Vagina (tissue), 2 donors: ENCODE measurements around the gene NOL6. TPM values are rescaled to one million over a fixed set of nuclear protein-coding genes. Genes with fewer than 3 reads are reported as not detected.
A peak's percentile ranks its signal among the peaks of the same experiment; 100 is the strongest.

ENCODE experiments used
- DNase-seq, 2 donors: peaks; one replicate each; pipeline ENCODE4 v3.0.0-alpha.2; 2017; ENCODE audit errors: extremely low spot score in 2 of 2
- H3K27ac ChIP-seq: fragments of 200-600 bp; sonication (generic); one replicate; pipeline ENCODE4 v1.5.1; 2019
- H3K27me3 ChIP-seq: fragments of 200-600 bp; sonication (generic); one replicate; pipeline ENCODE4 v1.5.1; 2019
- H3K36me3 ChIP-seq, 2 donors: fragments of 200-600 bp; sonication (generic); one replicate each; pipeline ENCODE4 v1.5.1; 2017 to 2019
- H3K4me1 ChIP-seq: fragments of 200-600 bp; sonication (generic); one replicate; pipeline ENCODE4 v1.5.1; 2019
- H3K4me3 ChIP-seq, 2 donors: fragments of 200-600 bp; sonication (generic); 1 replicate in 1 of 2; 2 replicates in 1 of 2; pipeline ENCODE4 v1.5.1; 2016 to 2019
- H3K9me3 ChIP-seq: fragments of 200-600 bp; sonication (generic); one replicate; pipeline ENCODE4 v1.5.1; 2019
- POLR2A ChIP-seq, 2 donors: fragments of 450-650 bp; IDR thresholded peaks; one replicate each; pipeline ENCODE4 v1.6.1; 2017; ENCODE audit warnings: antibody characterized with exemption in 2 of 2, mild to moderate bottlenecking in 2 of 2, moderate library complexity in 2 of 2
- POLR2AphosphoS5 ChIP-seq, 2 donors: sonication (generic); formaldehyde crosslinking; IDR thresholded peaks; one replicate each; pipeline ENCODE4 v1.9.0; 2017; ENCODE audit warnings: antibody characterized with exemption in 2 of 2, mild to moderate bottlenecking in 2 of 2, low read depth in 1 of 2; ENCODE audit not compliant: insufficient read depth in 1 of 2
- intact Hi-C: fragments of 100-400 bp; cut with DNase I; formaldehyde crosslinking; loops from one replicate; pipeline ENCODE4 v1.15.1; 2023
- total RNA-seq: library from RNA; depleted of rRNA; stranded (reverse); fragments of >200 nt; gene quantifications from one replicate; pipeline ENCODE4 v1.2.3, GENCODE V29; 2016
- TF ChIP-seq, protein P1 (sequence below), 3 experiments: fragments of 450-650 bp in 2 of 3; fragments of 200-600 bp in 1 of 3; sonication (generic) in 1 of 3; IDR thresholded peaks; one replicate each; pipeline ENCODE4 v1.5.1; 2017 to 2019; ENCODE audit warnings: antibody characterized with exemption in 3 of 3, mild to moderate bottlenecking in 2 of 3, moderate library complexity in 2 of 3

Gene NOL6
- total RNA-seq, 1 donor from 2014 or later: 25.3 TPM

DNA sequence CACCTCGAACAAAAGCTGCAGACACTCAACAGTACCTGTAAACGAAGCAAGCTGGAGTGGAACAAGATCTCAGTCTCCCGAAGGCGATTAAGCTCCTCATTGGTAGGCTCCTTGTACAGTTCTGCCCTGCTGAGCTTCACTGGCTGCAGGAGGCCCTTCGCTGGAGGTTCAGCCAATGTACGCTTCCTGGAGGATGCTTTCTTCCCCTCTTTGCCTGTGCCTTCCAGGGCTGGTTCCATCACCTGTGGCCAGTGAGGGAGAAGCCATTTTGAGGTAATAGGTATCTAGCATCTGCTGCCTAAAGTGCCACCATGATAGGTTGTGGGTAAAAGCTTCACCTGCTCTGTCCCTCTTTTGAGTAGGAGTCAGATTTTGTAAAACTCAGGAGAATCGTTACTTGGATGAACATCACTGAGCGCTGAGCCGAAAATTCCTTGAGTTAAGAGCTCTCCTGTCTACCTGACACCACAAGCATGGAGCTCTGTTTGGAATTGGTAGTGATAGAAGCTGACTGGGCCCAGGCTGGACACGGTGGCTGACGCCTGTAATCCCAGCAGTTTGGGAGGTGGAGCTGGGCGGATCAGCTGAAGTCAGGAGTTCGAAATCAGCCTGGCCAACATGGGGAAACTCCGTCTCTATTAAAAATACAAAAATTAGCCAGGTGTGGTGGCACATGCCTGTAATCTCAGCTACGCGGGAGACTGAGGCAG lies 1.4 kb downstream of the NOL6 start:
- peak overlapping the region; percentile 67 for H3K4me3 ChIP-seq
- peaks cover 0 to 41% of the 10 kb centered on the region in 2 donors for H3K36me3 ChIP-seq
- H3K9me3 ChIP-seq: no peaks in the 10 kb centered on the region
- TF ChIP-seq POLR2AphosphoS5 (IDR thresholded peaks at IDR 0.05; ENCODE audit: insufficient read depth in 1 of 2, low read depth in 1 of 2): no peak
- no peak for TF ChIP-seq POLR2A (IDR thresholded peaks at IDR 0.05)
- TF ChIP-seq, protein P1, sequence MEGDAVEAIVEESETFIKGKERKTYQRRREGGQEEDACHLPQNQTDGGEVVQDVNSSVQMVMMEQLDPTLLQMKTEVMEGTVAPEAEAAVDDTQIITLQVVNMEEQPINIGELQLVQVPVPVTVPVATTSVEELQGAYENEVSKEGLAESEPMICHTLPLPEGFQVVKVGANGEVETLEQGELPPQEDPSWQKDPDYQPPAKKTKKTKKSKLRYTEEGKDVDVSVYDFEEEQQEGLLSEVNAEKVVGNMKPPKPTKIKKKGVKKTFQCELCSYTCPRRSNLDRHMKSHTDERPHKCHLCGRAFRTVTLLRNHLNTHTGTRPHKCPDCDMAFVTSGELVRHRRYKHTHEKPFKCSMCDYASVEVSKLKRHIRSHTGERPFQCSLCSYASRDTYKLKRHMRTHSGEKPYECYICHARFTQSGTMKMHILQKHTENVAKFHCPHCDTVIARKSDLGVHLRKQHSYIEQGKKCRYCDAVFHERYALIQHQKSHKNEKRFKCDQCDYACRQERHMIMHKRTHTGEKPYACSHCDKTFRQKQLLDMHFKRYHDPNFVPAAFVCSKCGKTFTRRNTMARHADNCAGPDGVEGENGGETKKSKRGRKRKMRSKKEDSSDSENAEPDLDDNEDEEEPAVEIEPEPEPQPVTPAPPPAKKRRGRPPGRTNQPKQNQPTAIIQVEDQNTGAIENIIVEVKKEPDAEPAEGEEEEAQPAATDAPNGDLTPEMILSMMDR (IDR thresholded peaks at IDR 0.05): no peak
- no peak overlapping the region for H3K27ac ChIP-seq
- H3K27me3 ChIP-seq: no peaks in the 10 kb centered on the region
- peaks cover 22% of the 10 kb centered on the region for H3K4me1 ChIP-seq
- intact Hi-C loops: no loop called here
- DNase-seq: peak; percentile 12 to 67

DNA sequence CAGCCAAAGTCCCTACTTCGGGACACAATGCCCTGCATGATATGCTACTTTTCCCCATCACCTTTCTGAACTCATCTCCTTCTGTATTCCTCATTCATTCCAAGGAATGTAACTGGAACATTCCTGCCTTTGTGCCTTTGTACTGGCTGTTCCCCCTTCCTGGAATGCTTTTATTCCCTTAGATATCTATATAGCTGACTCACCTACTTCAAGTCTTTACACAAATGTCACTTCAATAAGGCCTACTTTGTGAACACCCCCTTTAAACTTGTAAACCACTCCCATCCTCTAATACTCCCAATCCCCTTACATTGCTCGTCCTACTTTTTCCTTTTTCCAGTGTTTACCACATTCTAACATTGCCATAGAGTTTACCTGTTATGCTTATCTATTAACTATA lies 2.4 kb downstream of the NOL6 start:
- DNase-seq: peak in 1 of 2 donors; percentile 13
- Histone ChIP-seq H3K4me3 (no peak overlapping the region), H3K36me3 (peaks cover 0 to 50% of the 10 kb centered on the region in 2 donors), H3K27ac (no peak overlapping the region), H3K27me3 (no peaks in the 10 kb centered on the region), H3K9me3 (no peaks in the 10 kb centered on the region), H3K4me1 (peaks cover 22% of the 10 kb centered on the region)
- intact Hi-C loops: no loop called here
- TF ChIP-seq POLR2A (IDR thresholded peaks at IDR 0.05) (no peak), POLR2AphosphoS5 (IDR thresholded peaks at IDR 0.05; ENCODE audit: insufficient read depth in 1 of 2, low read depth in 1 of 2) (no peak)
- TF ChIP-seq, protein P1 (IDR thresholded peaks at IDR 0.05): no peak

DNA sequence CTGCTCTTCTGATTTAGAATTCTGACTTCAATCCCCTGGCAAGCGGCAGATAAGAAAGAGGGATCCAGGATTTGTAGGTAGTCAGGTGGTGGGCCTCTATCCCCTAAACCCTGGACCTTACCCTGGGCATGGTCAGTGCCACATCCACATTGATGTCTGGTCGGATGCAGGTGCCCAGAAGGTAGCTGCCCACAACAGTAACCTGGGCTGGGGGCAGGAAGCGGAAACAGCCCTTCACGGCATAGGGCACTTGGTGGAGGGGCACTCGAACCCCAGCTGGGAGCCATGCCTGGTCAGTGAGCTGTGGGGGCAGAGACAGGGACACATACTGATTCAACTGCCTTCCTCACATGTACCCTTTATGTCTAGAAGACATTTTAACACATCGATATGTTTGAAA lies 3.8 kb downstream of the NOL6 start:
- H3K4me1 ChIP-seq: peaks cover 22% of the 10 kb centered on the region
- H3K27ac ChIP-seq: no peak overlapping the region
- H3K9me3 ChIP-seq: no peaks in the 10 kb centered on the region
- H3K27me3 ChIP-seq: no peaks in the 10 kb centered on the region
- TF ChIP-seq POLR2AphosphoS5 (IDR thresholded peaks at IDR 0.05; ENCODE audit: insufficient read depth in 1 of 2, low read depth in 1 of 2) (no peak), POLR2A (IDR thresholded peaks at IDR 0.05) (no peak)
- TF ChIP-seq, protein P1 (IDR thresholded peaks at IDR 0.05): no peak
- H3K36me3 ChIP-seq: peaks cover 0 to 64% of the 10 kb centered on the region in 2 donors
- DNase-seq: no peak
- intact Hi-C loops: loop anchor here (5.0 kb wide), 1 partner anchor 93 kb away; no protein-coding TSS in a partner anchor
- H3K4me3 ChIP-seq: no peak overlapping the region

DNA sequence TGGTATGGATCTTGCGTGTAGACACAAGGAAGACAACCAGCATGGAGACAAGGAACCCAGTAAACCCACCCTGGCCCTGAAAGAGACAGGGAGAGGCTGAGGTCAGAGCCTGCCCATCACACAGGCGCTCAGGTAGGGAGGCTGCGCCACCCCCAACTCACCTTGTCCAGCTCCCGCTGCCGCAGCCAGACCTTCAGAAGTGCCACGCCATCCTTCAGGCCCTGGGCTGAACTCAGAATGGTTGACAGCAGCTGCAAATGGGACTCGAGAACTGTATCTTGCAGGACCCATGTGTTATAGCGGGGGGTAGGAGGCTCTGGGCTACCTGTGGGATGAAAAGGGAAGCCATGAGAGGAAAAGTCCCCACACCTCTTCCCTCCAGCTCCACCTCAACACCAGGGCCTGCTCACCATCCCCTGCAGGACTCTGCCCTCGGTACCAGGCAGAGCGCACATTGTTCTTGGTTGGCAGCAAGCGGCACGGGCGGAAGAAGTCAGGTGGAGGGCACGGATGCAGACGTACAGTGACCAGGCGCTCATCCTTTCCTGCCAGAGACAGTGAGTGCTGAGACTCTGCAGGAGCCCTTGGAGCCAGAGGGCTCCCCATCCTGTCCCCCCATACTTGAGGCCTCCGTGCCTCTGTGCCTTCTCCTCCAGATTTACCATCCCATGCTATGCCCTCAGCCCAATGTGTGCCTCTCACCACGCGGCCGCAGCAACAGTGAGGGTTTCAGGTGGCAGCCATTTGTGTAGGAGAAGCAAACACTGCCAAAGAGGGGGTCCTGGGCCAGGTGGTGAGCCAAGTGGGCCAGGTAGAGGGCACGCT lies 4.7 kb downstream of the NOL6 start:
- Histone ChIP-seq H3K27ac (no peak overlapping the region), H3K9me3 (no peaks in the 10 kb centered on the region), H3K27me3 (no peaks in the 10 kb centered on the region), H3K4me3 (no peak overlapping the region), H3K4me1 (peaks cover 16% of the 10 kb centered on the region), H3K36me3 (peaks cover 0 to 73% of the 10 kb centered on the region in 2 donors)
- DNase-seq: no peak
- TF ChIP-seq POLR2A (IDR thresholded peaks at IDR 0.05): no peak
- TF ChIP-seq, protein P1 (IDR thresholded peaks at IDR 0.05): no peak
- no peak for TF ChIP-seq POLR2AphosphoS5 (IDR thresholded peaks at IDR 0.05; ENCODE audit: insufficient read depth in 1 of 2, low read depth in 1 of 2)
- intact Hi-C loops: loop anchor here (5.0 kb wide), 1 partner anchor 92 kb away; no protein-coding TSS in a partner anchor
